ENCODE measurements around the gene STPG2. TPM values are rescaled to one million over a fixed set of nuclear protein-coding genes. Genes with fewer than 3 reads are reported as not detected.

STPG2 gene
- total and polyA plus RNA-seq, 2 donors (not counting 3 experiments of a cell fraction or from before 2014, with no cell fraction given): not detected

GRCh38 chr4:98068495-98068894, 74.8 kb downstream of the STPG2 start:
- Histone ChIP-seq H3K4me1 (ENCODE audit: control insufficient read depth, extremely low read depth, insufficient read depth, low read length) (no peaks in the 10 kb centered on the region), H4K20me1 (replicated peaks; ENCODE audit: control insufficient read depth, extremely low read depth, insufficient read depth, low read length) (no peaks in the 10 kb centered on the region), H3K79me2 (ENCODE audit: control insufficient read depth, insufficient read depth, low read length) (no peaks in the 10 kb centered on the region), H3K4me2 (ENCODE audit: insufficient read depth, low read length) (no peak overlapping the region), H3K27ac (ENCODE audit: insufficient read depth, low read depth, low read length) (no peak overlapping the region), H3K9me3 (replicated peaks; ENCODE audit: control insufficient read depth, insufficient read depth, low read length) (no peaks in the 10 kb centered on the region), H3K9me1 (replicated peaks; ENCODE audit: control insufficient read depth, extremely low read depth, insufficient read depth, low read length) (no peaks in the 10 kb centered on the region), H3K27me3 (ENCODE audit: control insufficient read depth in 2 of 2, insufficient read depth in 2 of 2, low read length in 2 of 2) (peaks cover 0 to 2% of the 10 kb centered on the region in 2 experiments), H3K4me3 (replicated peaks in 1 of 3; ENCODE audit: insufficient read depth in 1 of 3, low read depth in 1 of 3, low read length in 3 of 3) (no peak overlapping the region), H3K9ac (replicated peaks; ENCODE audit: extremely low read depth, insufficient read depth, low read length) (no peak overlapping the region), H3K36me3 (ENCODE audit: control insufficient read depth in 2 of 2, extremely low read depth in 1 of 2, insufficient read depth in 2 of 2, low read length in 2 of 2) (no peaks in the 10 kb centered on the region), H2AFZ (ENCODE audit: low read depth, low read length) (no peak overlapping the region)
- DNase-seq (ENCODE audit: low read depth, low spot score) (no peak), FAIRE-seq (no peak)
- dilution Hi-C loops (cut with MboI; ENCODE audit: extremely low pct_ligation_motif_present, low sequenced_read_pairs): no loop called here
- no TSS peak for BruUV-seq (replicated peaks)
- CTCF ChIA-PET: interaction anchor here (1.0 kb wide), 1 partner anchor 24 kb away, joined by 3 read pairs; no protein-coding TSS in a partner anchor
- TF ChIP-seq JUN (IDR thresholded peaks at IDR 0.05; ENCODE audit: borderline replicate concordance, insufficient read depth, insufficient read length, low read depth): no peak
- no peak for TF ChIP-seq MAX (IDR thresholded peaks at IDR 0.05; ENCODE audit: insufficient read depth, insufficient read length)
- TF ChIP-seq GATA2 (IDR thresholded peaks at IDR 0.05; ENCODE audit: insufficient read depth, insufficient read length, low read depth, low read length): no peak
- TF ChIP-seq EZH2 (IDR thresholded peaks at IDR 0.05; ENCODE audit: borderline replicate concordance, low read depth, low read length, severe bottlenecking): no peak
- no peak for TF ChIP-seq FOS (IDR thresholded peaks at IDR 0.05; ENCODE audit: borderline replicate concordance, insufficient read depth, low read length)
- TF ChIP-seq CTCF (IDR thresholded peaks at IDR 0.05; ENCODE audit: extremely low read depth in 1 of 2, insufficient read depth in 1 of 2, low read depth in 1 of 2, low read length in 2 of 2): no peak
- TF ChIP-seq POLR2A (IDR thresholded peaks at IDR 0.05; ENCODE audit: low read depth, low read length): no peak
- no peak for TF ChIP-seq MYC (IDR thresholded peaks at IDR 0.05; ENCODE audit: low read depth, low read length)
- no peak for TF ChIP-seq POLR2AphosphoS5 (IDR thresholded peaks at IDR 0.05; ENCODE audit: insufficient read depth, low read depth, low read length)
- POLR2A ChIA-PET: no interaction called here
- intact Hi-C loops (cut with micrococcal nuclease): no loop called here

Measured in endothelial cell of umbilical vein (primary cell).